ENCODE data around the gene ATP1B1. TPM values are rescaled to one million over a fixed set of nuclear protein-coding genes. Genes with fewer than 3 reads are reported as not detected.

The ATP1B1 gene
- 62.1 and 77.3 TPM in 2 replicates for total RNA-seq

- H3K4me3 ChIP-seq (ENCODE audit: low read depth, low read length), result peak within 1 kb of the TSS; percentile 84
- no peaks in the 10 kb centered on the region for H3K27me3 ChIP-seq (ENCODE audit: control insufficient read depth, insufficient read depth, low read length)
- no peaks in the 10 kb centered on the region for H3K36me3 ChIP-seq (ENCODE audit: control insufficient read depth, insufficient read depth, low read length)
- no peak for DNase-seq (ENCODE audit: low read depth)
- TF ChIP-seq CTCF (IDR thresholded peaks at IDR 0.05; ENCODE audit: insufficient read depth, low read length, poor library complexity, severe bottlenecking), result no peak
Observed at GRCh38 chr1:169106095-169106920, at the start of gene ATP1B1. TSS of gene ATP1B1 (plus strand) at chr1:169106690. CDS start at chr1:169106830, 140 bp downstream.

DNA sequence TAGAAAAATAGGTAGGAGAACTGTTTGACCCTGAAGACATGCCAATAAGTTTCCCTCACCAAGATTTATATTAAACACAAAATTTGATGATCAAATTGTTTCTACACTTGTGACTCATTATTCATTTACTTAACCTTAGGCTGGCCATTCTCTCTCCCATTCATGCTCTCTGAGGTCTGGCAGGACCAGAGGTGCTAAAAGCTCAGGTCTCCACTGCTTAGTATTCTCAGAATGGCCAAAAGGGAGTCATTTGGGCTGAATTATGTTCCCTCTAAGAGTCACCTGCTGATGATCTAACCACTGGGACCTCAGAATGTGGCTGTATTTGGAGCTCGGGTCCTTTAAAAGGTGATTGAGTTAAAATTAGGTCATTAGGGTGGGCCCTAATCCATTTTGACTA is 47.1 kb upstream of the ATP1B1 start:
- Histone ChIP-seq H3K36me3 (ENCODE audit: control insufficient read depth, insufficient read depth, low read length) (no peaks in the 10 kb centered on the region), H3K27me3 (ENCODE audit: control insufficient read depth, insufficient read depth, low read length) (no peaks in the 10 kb centered on the region), H3K4me3 (ENCODE audit: low read depth, low read length) (no peak overlapping the region)
- no peak for DNase-seq (ENCODE audit: low read depth)
- no peak for TF ChIP-seq CTCF (IDR thresholded peaks at IDR 0.05; ENCODE audit: insufficient read depth, low read length, poor library complexity, severe bottlenecking)

DNA sequence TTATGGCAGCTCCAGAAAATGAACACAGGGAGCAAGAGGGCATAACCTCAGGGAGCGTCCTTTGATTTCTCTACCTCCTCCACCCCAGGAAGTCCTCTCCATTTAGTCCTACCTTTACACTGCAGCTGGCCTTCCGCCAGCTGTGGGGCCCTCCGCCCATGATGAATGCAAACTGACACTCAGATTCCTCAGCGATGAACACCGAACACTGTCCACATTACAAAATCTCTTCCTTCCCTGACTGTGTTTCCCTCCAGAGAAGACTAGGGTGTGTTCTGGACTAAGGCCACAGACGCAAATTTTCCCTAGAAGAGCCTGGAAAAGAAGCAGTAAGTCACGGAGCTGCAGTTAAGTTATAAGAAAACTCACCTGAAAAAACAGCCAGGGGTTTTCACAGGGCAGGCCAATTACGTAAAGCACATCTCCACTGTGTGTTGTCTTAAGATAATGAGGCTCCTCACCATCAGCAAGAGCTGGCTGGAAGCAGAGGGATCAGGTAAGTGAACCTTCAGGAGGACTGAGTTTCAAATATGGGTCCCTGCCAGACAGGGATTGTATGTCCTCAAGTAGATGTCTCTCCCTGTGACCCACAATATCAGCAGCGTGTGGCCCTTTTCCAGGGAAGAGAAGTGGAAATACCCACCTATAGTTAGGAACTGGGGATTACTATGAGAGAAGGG is 46.3 kb upstream of the ATP1B1 start:
- H3K4me3 ChIP-seq (ENCODE audit: low read depth, low read length), result no peak overlapping the region
- no peak for TF ChIP-seq CTCF (IDR thresholded peaks at IDR 0.05; ENCODE audit: insufficient read depth, low read length, poor library complexity, severe bottlenecking)
- no peaks in the 10 kb centered on the region for H3K36me3 ChIP-seq (ENCODE audit: control insufficient read depth, insufficient read depth, low read length)
- H3K27me3 ChIP-seq (ENCODE audit: control insufficient read depth, insufficient read depth, low read length), result no peaks in the 10 kb centered on the region
- no peak for DNase-seq (ENCODE audit: low read depth)

- no peak for TF ChIP-seq CTCF (IDR thresholded peaks at IDR 0.05; ENCODE audit: insufficient read depth, low read length, poor library complexity, severe bottlenecking)
- Histone ChIP-seq H3K27me3 (ENCODE audit: control insufficient read depth, insufficient read depth, low read length) (no peaks in the 10 kb centered on the region), H3K4me3 (ENCODE audit: low read depth, low read length) (no peak overlapping the region)
Observed at GRCh38 chr1:169060919-169061639, 45.4 kb upstream of the ATP1B1 start.

DNA sequence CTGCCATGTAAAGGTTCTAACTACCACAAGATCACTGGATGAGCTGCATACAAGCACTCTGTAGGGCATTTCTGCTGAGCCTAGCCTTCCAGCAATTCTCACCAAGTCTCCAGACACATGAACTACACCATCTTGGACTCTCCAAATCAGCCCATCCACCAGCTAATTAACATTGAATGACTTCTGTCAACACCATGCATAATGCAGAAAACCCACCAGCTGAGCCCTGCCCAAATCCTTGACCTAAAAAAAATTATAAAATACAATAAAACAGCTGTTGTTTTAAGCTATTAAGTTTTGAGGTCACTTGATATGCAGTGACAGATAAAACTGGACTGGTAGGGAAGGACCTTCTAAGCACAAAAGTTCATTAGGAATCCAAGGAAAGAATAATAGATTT is 44.3 kb upstream of the ATP1B1 start:
- DNase-seq (ENCODE audit: low read depth), result no peak
- H3K36me3 ChIP-seq (ENCODE audit: control insufficient read depth, insufficient read depth, low read length), result no peaks in the 10 kb centered on the region
- TF ChIP-seq CTCF (IDR thresholded peaks at IDR 0.05; ENCODE audit: insufficient read depth, low read length, poor library complexity, severe bottlenecking), result no peak
- H3K4me3 ChIP-seq (ENCODE audit: low read depth, low read length), result no peak overlapping the region
- no peaks in the 10 kb centered on the region for H3K27me3 ChIP-seq (ENCODE audit: control insufficient read depth, insufficient read depth, low read length)

More at GRCh38 chr1:169060919-169061639, 45.4 kb upstream of the ATP1B1 start:
- no peak for DNase-seq (ENCODE audit: low read depth)
- H3K36me3 ChIP-seq (ENCODE audit: control insufficient read depth, insufficient read depth, low read length), result no peaks in the 10 kb centered on the region
